IMR-90 (cell line): ENCODE measurements around the gene SAXO1.

ENCODE experiments used
- BHLHE40 ChIP-seq: fragments of 150-350 bp; IDR thresholded peaks from 2 replicates; pipeline ENCODE4 v1.6.1; 2016; ENCODE audit warnings: mild to moderate bottlenecking, low read depth, low read length
- CEBPB ChIP-seq: IDR thresholded peaks from 2 replicates; pipeline ENCODE4 v1.6.1; 2012; ENCODE audit warnings: low read depth, low read length, improper control_type of control experiment
- FOS ChIP-seq: fragments of 150-350 bp; IDR thresholded peaks from 2 replicates; pipeline ENCODE4 v1.6.1; 2016; ENCODE audit warnings: low read depth, low read length
- MAFK ChIP-seq: IDR thresholded peaks from 2 replicates; pipeline ENCODE4 v1.6.1; 2012; ENCODE audit warnings: low read depth, low read length, improper control_type of control experiment
- MAZ ChIP-seq: IDR thresholded peaks from 2 replicates; pipeline ENCODE4 v1.6.1; 2012; ENCODE audit warnings: low read depth, mild to moderate bottlenecking, low read length, improper control_type of control experiment, moderate library complexity, borderline replicate concordance
- MXI1 ChIP-seq: IDR thresholded peaks from 2 replicates; pipeline ENCODE4 v1.6.1; 2012; ENCODE audit warnings: low read depth, mild to moderate bottlenecking, low read length, moderate library complexity, borderline replicate concordance
- POLR2A ChIP-seq: IDR thresholded peaks from 2 replicates; pipeline ENCODE4 v1.6.1; 2012; ENCODE audit warnings: mild to moderate bottlenecking, low read depth, low read length
- RAD21 ChIP-seq: IDR thresholded peaks from 2 replicates; pipeline ENCODE4 v1.6.1; 2012; ENCODE audit warnings: low read length, improper control_type of control experiment
- RCOR1 ChIP-seq: IDR thresholded peaks from 2 replicates; pipeline ENCODE4 v1.6.1; 2012; ENCODE audit warnings: mild to moderate bottlenecking, low read length, improper control_type of control experiment; ENCODE audit not compliant: insufficient replicate concordance
- RFX5 ChIP-seq: IDR thresholded peaks from 2 replicates; pipeline ENCODE4 v1.8.0; 2012; ENCODE audit warnings: low read depth, mild to moderate bottlenecking, low read length, moderate library complexity
- SMC3 ChIP-seq: fragments of 150-350 bp; IDR thresholded peaks from 2 replicates; pipeline ENCODE4 v1.6.1; 2016; ENCODE audit warnings: low read depth, mild to moderate bottlenecking, antibody characterized with exemption, low read length, moderate library complexity
- TF ChIP-seq, protein P1 (sequence below): conservative IDR thresholded peaks from 2 replicates; pipeline ENCODE4 v1.5.1; 2012; ENCODE audit warnings: mild to moderate bottlenecking, low read depth, low read length, improper control_type of control experiment
- TF ChIP-seq, protein P2 (sequence below): fragments of 150-350 bp; IDR thresholded peaks from 2 replicates; pipeline ENCODE4 v1.6.1; 2017; ENCODE audit warnings: mild to moderate bottlenecking, antibody characterized with exemption, low read length, low read depth

DNA sequence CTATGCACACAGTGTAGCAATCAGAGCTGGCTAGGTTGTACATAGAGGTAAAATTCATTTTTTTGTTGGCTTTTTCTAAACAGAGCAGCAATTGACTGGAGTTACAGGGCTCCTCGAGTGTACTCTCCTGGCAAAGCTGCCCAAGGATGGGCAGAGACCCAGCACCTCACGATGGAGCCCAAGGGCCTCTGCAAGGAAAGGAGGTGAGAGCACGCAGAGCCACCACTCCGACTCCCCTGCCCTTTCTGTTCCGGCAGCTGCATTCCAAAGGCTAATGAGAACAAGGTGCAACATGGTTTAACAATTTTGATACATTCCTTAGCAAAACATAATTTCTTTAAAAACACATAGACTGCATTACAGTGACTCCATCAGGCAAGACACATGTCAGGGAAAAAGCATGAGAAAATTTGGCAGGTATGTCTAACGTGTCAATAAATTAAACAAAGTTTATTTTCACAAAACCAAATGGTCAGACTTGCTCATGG, 47.5 kb downstream of the SAXO1 start:
- TF ChIP-seq, protein P1, sequence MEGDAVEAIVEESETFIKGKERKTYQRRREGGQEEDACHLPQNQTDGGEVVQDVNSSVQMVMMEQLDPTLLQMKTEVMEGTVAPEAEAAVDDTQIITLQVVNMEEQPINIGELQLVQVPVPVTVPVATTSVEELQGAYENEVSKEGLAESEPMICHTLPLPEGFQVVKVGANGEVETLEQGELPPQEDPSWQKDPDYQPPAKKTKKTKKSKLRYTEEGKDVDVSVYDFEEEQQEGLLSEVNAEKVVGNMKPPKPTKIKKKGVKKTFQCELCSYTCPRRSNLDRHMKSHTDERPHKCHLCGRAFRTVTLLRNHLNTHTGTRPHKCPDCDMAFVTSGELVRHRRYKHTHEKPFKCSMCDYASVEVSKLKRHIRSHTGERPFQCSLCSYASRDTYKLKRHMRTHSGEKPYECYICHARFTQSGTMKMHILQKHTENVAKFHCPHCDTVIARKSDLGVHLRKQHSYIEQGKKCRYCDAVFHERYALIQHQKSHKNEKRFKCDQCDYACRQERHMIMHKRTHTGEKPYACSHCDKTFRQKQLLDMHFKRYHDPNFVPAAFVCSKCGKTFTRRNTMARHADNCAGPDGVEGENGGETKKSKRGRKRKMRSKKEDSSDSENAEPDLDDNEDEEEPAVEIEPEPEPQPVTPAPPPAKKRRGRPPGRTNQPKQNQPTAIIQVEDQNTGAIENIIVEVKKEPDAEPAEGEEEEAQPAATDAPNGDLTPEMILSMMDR = no peak
- TF ChIP-seq FOS (no peak), MAFK (no peak), RFX5 (no peak), RCOR1 (no peak), POLR2A (no peak), SMC3 (no peak), CEBPB (no peak), RAD21 (no peak), MAZ (no peak), BHLHE40 (no peak), MXI1 (no peak)
- TF ChIP-seq, protein P2, sequence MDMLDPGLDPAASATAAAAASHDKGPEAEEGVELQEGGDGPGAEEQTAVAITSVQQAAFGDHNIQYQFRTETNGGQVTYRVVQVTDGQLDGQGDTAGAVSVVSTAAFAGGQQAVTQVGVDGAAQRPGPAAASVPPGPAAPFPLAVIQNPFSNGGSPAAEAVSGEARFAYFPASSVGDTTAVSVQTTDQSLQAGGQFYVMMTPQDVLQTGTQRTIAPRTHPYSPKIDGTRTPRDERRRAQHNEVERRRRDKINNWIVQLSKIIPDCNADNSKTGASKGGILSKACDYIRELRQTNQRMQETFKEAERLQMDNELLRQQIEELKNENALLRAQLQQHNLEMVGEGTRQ = no peak
